HCT116 (cell line): ENCODE data around the gene PRCC.

Experiments used
- EGR1 ChIP-seq: IDR thresholded peaks from 2 replicates; pipeline ENCODE4 v1.6.1; 2012; ENCODE audit warnings: low read depth
- EZH2 ChIP-seq: fragments of 200-600 bp; sonication (generic); IDR thresholded peaks from 2 replicates; pipeline ENCODE4 v1.6.1; 2017; ENCODE audit warnings: antibody characterized with exemption, mixed run types
- POLR2AphosphoS5 ChIP-seq: IDR thresholded peaks from 2 replicates; pipeline ENCODE4 v1.6.1; 2011; ENCODE audit warnings: mild to moderate bottlenecking, low read depth, low read length, moderate library complexity
- TF ChIP-seq, protein P1 (sequence below), 3 experiments: fragments of 200-600 bp in 1 of 3; sonication (generic) in 1 of 3; IDR thresholded peaks in 2 of 3; conservative IDR thresholded peaks in 1 of 3; 2 replicates each; pipeline ENCODE4 v1.5.1; 2012 to 2017; ENCODE audit warnings: low read depth in 2 of 3, low read length in 2 of 3, antibody characterized with exemption in 1 of 3, borderline replicate concordance in 1 of 3, control low read depth in 1 of 3, mild to moderate bottlenecking in 1 of 3, mixed read lengths in 1 of 3, mixed run types in 1 of 3, moderate library complexity in 1 of 3; ENCODE audit not compliant: insufficient read depth in 1 of 3

DNA sequence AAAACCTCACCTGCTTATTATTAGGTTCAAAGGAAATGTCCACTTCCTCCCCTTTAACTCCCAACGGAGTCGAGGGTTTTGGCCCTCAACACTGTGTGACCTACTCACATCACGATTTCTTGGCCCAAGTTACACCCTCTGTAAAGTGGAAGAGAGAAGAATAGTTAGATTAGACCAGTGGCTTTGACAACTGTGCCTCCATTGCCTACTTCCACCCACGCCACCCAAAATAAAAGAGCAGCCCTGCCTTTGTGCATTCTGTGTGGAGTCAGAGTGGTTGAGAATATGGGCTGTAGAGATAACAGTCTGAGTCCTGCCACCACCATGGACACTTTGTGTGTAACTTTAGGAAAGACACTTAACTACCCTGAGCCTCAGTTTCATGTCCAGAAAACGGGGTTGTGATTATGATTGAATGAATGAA, 11.8 kb upstream of the PRCC start:
- TF ChIP-seq POLR2AphosphoS5: no peak
- no peak for TF ChIP-seq EGR1
- TF ChIP-seq, protein P1, sequence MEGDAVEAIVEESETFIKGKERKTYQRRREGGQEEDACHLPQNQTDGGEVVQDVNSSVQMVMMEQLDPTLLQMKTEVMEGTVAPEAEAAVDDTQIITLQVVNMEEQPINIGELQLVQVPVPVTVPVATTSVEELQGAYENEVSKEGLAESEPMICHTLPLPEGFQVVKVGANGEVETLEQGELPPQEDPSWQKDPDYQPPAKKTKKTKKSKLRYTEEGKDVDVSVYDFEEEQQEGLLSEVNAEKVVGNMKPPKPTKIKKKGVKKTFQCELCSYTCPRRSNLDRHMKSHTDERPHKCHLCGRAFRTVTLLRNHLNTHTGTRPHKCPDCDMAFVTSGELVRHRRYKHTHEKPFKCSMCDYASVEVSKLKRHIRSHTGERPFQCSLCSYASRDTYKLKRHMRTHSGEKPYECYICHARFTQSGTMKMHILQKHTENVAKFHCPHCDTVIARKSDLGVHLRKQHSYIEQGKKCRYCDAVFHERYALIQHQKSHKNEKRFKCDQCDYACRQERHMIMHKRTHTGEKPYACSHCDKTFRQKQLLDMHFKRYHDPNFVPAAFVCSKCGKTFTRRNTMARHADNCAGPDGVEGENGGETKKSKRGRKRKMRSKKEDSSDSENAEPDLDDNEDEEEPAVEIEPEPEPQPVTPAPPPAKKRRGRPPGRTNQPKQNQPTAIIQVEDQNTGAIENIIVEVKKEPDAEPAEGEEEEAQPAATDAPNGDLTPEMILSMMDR (IDR thresholded peaks at IDR 0.05 in 2 of 3, conservative IDR thresholded peaks at IDR 0.05 in 1 of 3; ENCODE audit: borderline replicate concordance in 1 of 3, insufficient read depth in 1 of 3, low read depth in 2 of 3, low read length in 2 of 3): no peak
- no peak for TF ChIP-seq EZH2
